OCI-LY3 (cell line): ENCODE data around the gene BANK1.

Source experiments
- CTCF ChIP-seq: fragments of 200-600, 300-600 bp; sonication (generic); IDR thresholded peaks from 2 replicates; pipeline ENCODE4 v1.5.1; 2014; ENCODE audit warnings: antibody characterized with exemption, low read length, low read depth
- EZH2phosphoT487 ChIP-seq: fragments of 200-600 bp; shearing (Covaris generic); IDR thresholded peaks from 2 replicates; pipeline ENCODE4 v1.6.1; 2018; ENCODE audit warnings: antibody characterized with exemption, mixed run types, low read depth

GRCh38 chr4:102031406-102031805 is 240.9 kb downstream of the BANK1 start:
- TF ChIP-seq CTCF (no peak), EZH2phosphoT487 (no peak)
